ENCODE results near the gene DCAF5. TPM values are rescaled to one million over a fixed set of nuclear protein-coding genes. Genes with fewer than 3 reads are reported as not detected.

Gene DCAF5
- total and polyA plus RNA-seq, 2 of the 8 experiments (the other 6 are each of a cell fraction or from before 2014, with no cell fraction given) = 24.3 to 31.0 TPM

GRCh38 chr14:69115407-69116185 lies 37.3 kb downstream of the DCAF5 start:
- Histone ChIP-seq H3K27me3 (replicated peaks in 1 of 4; ENCODE audit: control insufficient read depth in 3 of 4, extremely low read depth in 1 of 4, insufficient read depth in 3 of 4, low read length in 3 of 4) (no peaks in the 10 kb centered on the region), H4K20me1 (replicated peaks in 1 of 2; ENCODE audit: control insufficient read depth in 1 of 2, insufficient read depth in 2 of 2, low read length in 2 of 2) (peaks cover 0 to 1% of the 10 kb centered on the region in 2 experiments), H3K79me1 (ENCODE audit: low read depth, low read length) (no peaks in the 10 kb centered on the region; the same call in 1 of the 2 replicates), H4K8ac (ENCODE audit: extremely low read depth, insufficient read depth, low read length) (no peak overlapping the region), H3K14ac (ENCODE audit: insufficient read length) (no peak overlapping the region), H3K56ac (replicated peaks; ENCODE audit: insufficient read length, low read depth, low read length) (no peak overlapping the region), H3K9ac (replicated peaks in 1 of 4; ENCODE audit: extremely low read depth in 1 of 4, low read depth in 3 of 4, low read length in 3 of 4) (no peak overlapping the region), H3K4me2 (ENCODE audit: insufficient read depth in 1 of 2, low read depth in 2 of 2, low read length in 2 of 2) (no peak overlapping the region), H3K9me3 (ENCODE audit: insufficient read depth in 2 of 2, low read depth in 1 of 2, low read length in 1 of 2) (no peaks in the 10 kb centered on the region), H3K79me2 (ENCODE audit: control insufficient read depth in 1 of 2, insufficient read depth in 2 of 2, low read length in 2 of 2) (no peaks in the 10 kb centered on the region), H2BK120ac (replicated peaks; ENCODE audit: low read depth, low read length) (no peak overlapping the region), H2BK15ac (ENCODE audit: low read length) (no peak overlapping the region), H3K23me2 (ENCODE audit: low read depth, low read length) (no peaks in the 10 kb centered on the region), H3K4me3 (ENCODE audit: extremely low read depth in 1 of 4, insufficient read depth in 2 of 4, low read depth in 3 of 4, low read length in 4 of 4) (no peak overlapping the region), H3K27ac (ENCODE audit: low read depth, low read length) (no peak overlapping the region), H2BK5ac (ENCODE audit: low read depth, low read length) (no peak overlapping the region), H4K5ac (ENCODE audit: insufficient read length, low read depth, low read length) (no peak overlapping the region), H2BK20ac (ENCODE audit: low read length) (no peak overlapping the region), H3K18ac (ENCODE audit: extremely low read depth, low read length) (no peak overlapping the region), H3K36me3 (ENCODE audit: control insufficient read depth in 2 of 4, insufficient read depth in 4 of 4, low read length in 3 of 4) (peaks cover 0 to 14% (median 6%) of the 10 kb centered on the region in 4 experiments; a peak in 5 of 8 replicates), H2AFZ (ENCODE audit: low read length) (no peak overlapping the region), H2AK5ac (ENCODE audit: low read depth, low read length) (no peak overlapping the region), H2BK12ac (ENCODE audit: low read depth, low read length) (no peak overlapping the region), H4K91ac (replicated peaks; ENCODE audit: insufficient read length, low read length) (no peak overlapping the region), H3K23ac (ENCODE audit: insufficient read length) (no peak overlapping the region), H3K4ac (replicated peaks; ENCODE audit: insufficient read length, low read depth, low read length) (no peak overlapping the region), H3K4me1 (replicated peaks in 1 of 4; ENCODE audit: control insufficient read depth in 3 of 4, insufficient read depth in 4 of 4, low read length in 3 of 4) (no peaks in the 10 kb centered on the region)
- ChIA-PET POLR2A (ENCODE audit: partially characterized antibody) (no interaction called here), CTCF (ENCODE audit: partially characterized antibody) (interaction anchor here (1.9 kb wide), 1 partner anchor 8 kb away, joined by 10 read pairs; no protein-coding TSS in a partner anchor)
- no peak for FAIRE-seq
- no peak for DNase-seq (ENCODE audit: low read depth in 1 of 2, low spot score in 2 of 2)
- WGBS, 2 experiments (ENCODE audit: extremely low coverage in 1 of 2, insufficient coverage in 1 of 2, insufficient read length in 1 of 2, insufficient replicate concordance in 2 of 2, low coverage in 1 of 2, low lambda C conversion rate in 2 of 2, missing lambda C conversion rate in 1 of 2) = 92% methylated on average over 3 of the region's 3 CpGs; no CpG with 5 or more reads in 1 of the 2 experiments
- no peak for TF ChIP-seq SP2 (IDR thresholded peaks at IDR 0.05; ENCODE audit: low read length)
- TF ChIP-seq ZNF274 (IDR thresholded peaks at IDR 0.05; ENCODE audit: borderline replicate concordance, extremely low read depth, low read length) = no peak
- no peak for TF ChIP-seq SIN3A (conservative IDR thresholded peaks at IDR 0.05 in 1 of 2, IDR thresholded peaks at IDR 0.05 in 1 of 2; ENCODE audit: low read depth in 1 of 2, low read length in 2 of 2)
- TF ChIP-seq CEBPB (IDR thresholded peaks at IDR 0.05; ENCODE audit: low read depth, low read length) = no peak
- TF ChIP-seq KDM4A (IDR thresholded peaks at IDR 0.05; ENCODE audit: low read depth, low read length, severe bottlenecking) = no peak
